Mesenchymal stem cell (in vitro differentiated cells and primary cell): ENCODE data around the gene AP1S1.

ENCODE experiments used
- DNase-seq: peaks from one replicate; pipeline ENCODE4 v3.0.0-alpha.2; 2013
- H2AFZ ChIP-seq: one replicate; pipeline ENCODE4 v1.6.1; 2013; ENCODE audit warnings: low read depth, mild to moderate bottlenecking, control low read depth, inconsistent platforms, low read length, moderate library complexity
- H2AK5ac ChIP-seq: 2 replicates; pipeline ENCODE4 v1.6.1; 2013; ENCODE audit warnings: low read length, moderate library complexity, mild to moderate bottlenecking, inconsistent platforms; ENCODE audit not compliant: severe bottlenecking
- H2BK120ac ChIP-seq: one replicate; pipeline ENCODE4 v1.6.1; 2013; ENCODE audit warnings: low read depth, mild to moderate bottlenecking, inconsistent platforms, low read length, moderate library complexity
- H2BK12ac ChIP-seq, 2 experiments: one replicate each; pipeline ENCODE4 v1.6.1; 2013; ENCODE audit warnings: inconsistent platforms in 2 of 2, low read length in 2 of 2, mild to moderate bottlenecking in 2 of 2, moderate library complexity in 2 of 2, control low read depth in 1 of 2
- H2BK15ac ChIP-seq: one replicate; pipeline ENCODE4 v1.6.1; 2013; ENCODE audit warnings: mild to moderate bottlenecking, low read depth, inconsistent platforms; ENCODE audit not compliant: poor library complexity, severe bottlenecking
- H2BK5ac ChIP-seq: 2 replicates; pipeline ENCODE4 v1.6.1; 2013; ENCODE audit warnings: low read depth, mild to moderate bottlenecking, low read length, control low read depth, inconsistent platforms; ENCODE audit not compliant: poor library complexity, severe bottlenecking
- H3K14ac ChIP-seq, 2 experiments: one replicate each; pipeline ENCODE4 v1.6.1; 2013; ENCODE audit warnings: inconsistent platforms in 2 of 2, low read length in 2 of 2, control low read depth in 1 of 2, mild to moderate bottlenecking in 1 of 2, moderate library complexity in 1 of 2
- H3K18ac ChIP-seq, 2 experiments: one replicate each; pipeline ENCODE4 v1.6.1; 2013; ENCODE audit warnings: inconsistent platforms in 2 of 2, low read length in 2 of 2, control low read depth in 1 of 2, low read depth in 1 of 2, mild to moderate bottlenecking in 1 of 2
- H3K23ac ChIP-seq, 2 experiments: one replicate each; pipeline ENCODE4 v1.6.1; 2013; ENCODE audit warnings: inconsistent platforms in 2 of 2, low read length in 2 of 2, mild to moderate bottlenecking in 2 of 2, moderate library complexity in 2 of 2, control low read depth in 1 of 2
- H3K27ac ChIP-seq: 2 replicates; pipeline ENCODE4 v1.5.1; 2013; ENCODE audit warnings: mild to moderate bottlenecking, moderate library complexity, low read length, control low read depth, inconsistent platforms; ENCODE audit not compliant: poor library complexity, severe bottlenecking
- H3K27me3 ChIP-seq, 2 experiments: 2 replicates each; pipeline versions ENCODE4 v1.6.1 to v1.7.0; 2013; ENCODE audit warnings: low read length in 2 of 2, mild to moderate bottlenecking in 2 of 2, moderate library complexity in 2 of 2, control low read depth in 1 of 2, inconsistent platforms in 1 of 2; ENCODE audit not compliant: control insufficient read depth in 1 of 2, insufficient read depth in 1 of 2
- H3K36me3 ChIP-seq, 2 experiments: 2 replicates each; pipeline versions ENCODE4 v1.6.1 to v1.7.0; 2013; ENCODE audit warnings: low read length in 2 of 2, control low read depth in 1 of 2, inconsistent platforms in 1 of 2, low read depth in 1 of 2, mild to moderate bottlenecking in 1 of 2; ENCODE audit not compliant: insufficient read depth in 2 of 2, control insufficient read depth in 1 of 2
- H3K4ac ChIP-seq, 2 experiments: one replicate each; pipeline ENCODE4 v1.6.1; 2013; ENCODE audit warnings: inconsistent platforms in 2 of 2, low read length in 2 of 2, mild to moderate bottlenecking in 2 of 2, moderate library complexity in 2 of 2, control low read depth in 1 of 2, low read depth in 1 of 2
- H3K4me1 ChIP-seq: 2 replicates; pipeline ENCODE4 v1.6.1; 2013; ENCODE audit warnings: low read depth, low read length, control low read depth; ENCODE audit not compliant: control insufficient read depth, insufficient read depth
- H3K4me2 ChIP-seq: 2 replicates; pipeline ENCODE4 v1.6.1; 2013; ENCODE audit warnings: low read length, mild to moderate bottlenecking, inconsistent platforms; ENCODE audit not compliant: poor library complexity, severe bottlenecking
- H3K4me3 ChIP-seq, 2 experiments: 2 replicates each; pipeline versions ENCODE4 v1.5.1 to v1.7.0; 2013; ENCODE audit warnings: low read length in 2 of 2, mild to moderate bottlenecking in 2 of 2, control low read depth in 1 of 2, low read depth in 1 of 2; ENCODE audit not compliant: insufficient read depth in 1 of 2
- H3K79me1 ChIP-seq: replicated peaks from 2 replicates; pipeline ENCODE4 v1.6.1; 2013; ENCODE audit warnings: mild to moderate bottlenecking, control low read depth, low read length, inconsistent platforms; ENCODE audit not compliant: poor library complexity, severe bottlenecking
- H3K9ac ChIP-seq: 2 replicates; pipeline ENCODE4 v1.7.0; 2013; ENCODE audit warnings: mild to moderate bottlenecking, low read length, moderate library complexity
- H3K9me3 ChIP-seq: 2 replicates; pipeline ENCODE4 v1.7.0; 2013; ENCODE audit warnings: mild to moderate bottlenecking, low read length; ENCODE audit not compliant: control insufficient read depth
- H4K8ac ChIP-seq: one replicate; pipeline ENCODE4 v1.6.1; 2013; ENCODE audit warnings: inconsistent platforms, mild to moderate bottlenecking, low read length, moderate library complexity
- H4K91ac ChIP-seq: one replicate; pipeline ENCODE4 v1.6.1; 2013; ENCODE audit warnings: mild to moderate bottlenecking, low read length, inconsistent platforms
- WGBS: methylation state at CpG from one replicate; pipeline ENCODE4 v1.1.7; 2013; ENCODE audit warnings: mixed read lengths; 5-methylcytosine and 5-hydroxymethylcytosine counted together

Gene AP1S1

DNA sequence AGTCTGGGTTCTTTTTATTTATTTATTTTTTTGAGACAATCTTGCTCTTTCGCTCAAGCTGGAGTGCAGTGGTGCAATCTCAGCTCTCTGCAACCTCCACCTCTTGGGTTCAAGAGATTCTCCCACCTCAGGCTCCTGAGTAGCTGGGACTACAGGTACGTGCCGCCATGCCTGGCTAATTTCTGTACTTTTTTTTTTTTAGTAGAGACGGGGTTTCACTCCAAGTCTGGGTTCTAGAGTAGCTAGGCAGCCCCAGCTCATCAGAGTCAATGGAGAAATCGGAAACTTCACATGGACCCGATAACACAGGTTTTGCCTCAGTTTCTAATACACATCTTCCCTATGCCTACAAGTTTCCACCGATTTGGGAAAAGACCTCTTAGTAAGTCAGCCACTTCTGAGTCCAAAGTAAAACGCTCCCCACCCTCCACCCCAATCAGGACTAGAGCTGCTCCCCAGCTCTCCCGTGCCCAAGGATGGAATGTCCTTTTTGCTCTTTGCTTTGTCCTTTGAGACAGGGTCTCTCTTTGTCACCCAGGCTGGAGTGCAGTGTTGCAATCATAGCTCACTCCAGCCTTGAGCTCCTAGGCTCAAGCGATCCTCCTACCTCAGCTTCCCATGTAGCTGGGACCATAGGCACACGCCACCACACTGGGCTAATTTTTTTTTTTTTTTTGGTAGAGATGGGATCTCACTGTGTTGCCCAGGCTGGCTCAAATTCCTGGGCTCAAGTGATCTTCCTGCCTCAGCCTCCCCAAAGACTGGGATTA lies 31.2 kb upstream of the AP1S1 start:
- H3K4me3 ChIP-seq, result peak overlapping the region in 1 of 2 experiments; percentile 64
- DNase-seq, result no peak
- no peaks in the 10 kb centered on the region for H3K79me1 ChIP-seq
- peak overlapping the region in 1 of 2 experiments; percentile 26 for H3K14ac ChIP-seq
- no peak overlapping the region for H4K8ac ChIP-seq
- H3K4me2 ChIP-seq, result no peak overlapping the region
- H2BK120ac ChIP-seq, result peak overlapping the region; percentile 99
- H3K18ac ChIP-seq, result peak overlapping the region; percentile 85 to 86
- H3K27ac ChIP-seq, result peak overlapping the region; percentile 98
- peak overlapping the region; percentile 35 to 45 for H3K4ac ChIP-seq
- peak overlapping the region; percentile 97 for H2AK5ac ChIP-seq
- H2AFZ ChIP-seq, result no peak overlapping the region
- no peak overlapping the region for H3K23ac ChIP-seq
- peak overlapping the region; percentile 66 for H2BK5ac ChIP-seq
- peak overlapping the region; percentile 83 for H4K91ac ChIP-seq
- 93% methylated on average over 9 of the region's 11 CpGs for WGBS
- peak overlapping the region; percentile 89 for H3K9ac ChIP-seq
- peaks cover under 1% of the 10 kb centered on the region in 2 experiments for H3K36me3 ChIP-seq
- H3K4me1 ChIP-seq, result peaks cover 36% of the 10 kb centered on the region
- no peaks in the 10 kb centered on the region for H3K9me3 ChIP-seq
- peak overlapping the region; percentile 83 for H2BK15ac ChIP-seq
- H3K27me3 ChIP-seq, result no peaks in the 10 kb centered on the region
- peak overlapping the region; percentile 88 to 95 for H2BK12ac ChIP-seq

GRCh38 chr7:101123703-101124068 lies 30.6 kb upstream of the AP1S1 start:
- 98% methylated on average over 3 of the region's 3 CpGs for WGBS
- Histone ChIP-seq H3K79me1 (no peaks in the 10 kb centered on the region), H3K9ac (no peak overlapping the region), H3K9me3 (no peaks in the 10 kb centered on the region), H2AK5ac (peak overlapping the region; percentile 23), H3K4ac (peak overlapping the region in 1 of 2 experiments; percentile 45), H4K8ac (peak overlapping the region; percentile 76), H2AFZ (no peak overlapping the region), H3K4me1 (peaks cover 40% of the 10 kb centered on the region), H3K23ac (no peak overlapping the region), H4K91ac (peak overlapping the region; percentile 70), H2BK12ac (peak overlapping the region; percentile 88 to 95), H3K4me3 (no peak overlapping the region), H2BK120ac (peak overlapping the region; percentile 80), H2BK5ac (no peak overlapping the region), H3K36me3 (peaks cover 6% of the 10 kb centered on the region in 2 experiments), H3K4me2 (no peak overlapping the region), H3K27me3 (no peaks in the 10 kb centered on the region), H3K14ac (peak overlapping the region in 1 of 2 experiments; percentile 50), H3K27ac (no peak overlapping the region), H3K18ac (peak overlapping the region; percentile 50 to 60), H2BK15ac (peak overlapping the region; percentile 82)
- no peak for DNase-seq

GRCh38 chr7:101124376-101125056 lies 29.8 kb upstream of the AP1S1 start:
- Histone ChIP-seq H3K18ac (peak overlapping the region; percentile 17 to 100), H2BK15ac (peak overlapping the region; percentile 1), H3K4ac (peak overlapping the region; percentile 16 to 82), H2AFZ (no peak overlapping the region), H3K4me2 (no peak overlapping the region), H3K27ac (peak overlapping the region; percentile 80), H4K8ac (peak overlapping the region; percentile 47), H3K27me3 (no peaks in the 10 kb centered on the region), H3K36me3 (peaks cover 6 to 7% of the 10 kb centered on the region in 2 experiments), H2BK5ac (peak overlapping the region; percentile 53), H2AK5ac (no peak overlapping the region), H3K9me3 (no peaks in the 10 kb centered on the region), H3K79me1 (no peaks in the 10 kb centered on the region), H3K4me3 (no peak overlapping the region), H2BK12ac (peak overlapping the region; percentile 30 to 99), H4K91ac (peak overlapping the region; percentile 47), H2BK120ac (peak overlapping the region; percentile 65), H3K23ac (no peak overlapping the region), H3K14ac (peak overlapping the region in 1 of 2 experiments; percentile 87), H3K4me1 (peaks cover 42% of the 10 kb centered on the region), H3K9ac (peak overlapping the region; percentile 89)
- peak; percentile 100 for DNase-seq
- 15% methylated on average over 5 of the region's 7 CpGs for WGBS
